Measurements from ENCODE around the gene EBI3. TPM values are rescaled to one million over a fixed set of nuclear protein-coding genes. Genes with fewer than 3 reads are reported as not detected.

EBI3 gene
- total RNA-seq, 3 donors from 2014 or later: 1.1 to 5.4 (median 3.6) TPM

DNA sequence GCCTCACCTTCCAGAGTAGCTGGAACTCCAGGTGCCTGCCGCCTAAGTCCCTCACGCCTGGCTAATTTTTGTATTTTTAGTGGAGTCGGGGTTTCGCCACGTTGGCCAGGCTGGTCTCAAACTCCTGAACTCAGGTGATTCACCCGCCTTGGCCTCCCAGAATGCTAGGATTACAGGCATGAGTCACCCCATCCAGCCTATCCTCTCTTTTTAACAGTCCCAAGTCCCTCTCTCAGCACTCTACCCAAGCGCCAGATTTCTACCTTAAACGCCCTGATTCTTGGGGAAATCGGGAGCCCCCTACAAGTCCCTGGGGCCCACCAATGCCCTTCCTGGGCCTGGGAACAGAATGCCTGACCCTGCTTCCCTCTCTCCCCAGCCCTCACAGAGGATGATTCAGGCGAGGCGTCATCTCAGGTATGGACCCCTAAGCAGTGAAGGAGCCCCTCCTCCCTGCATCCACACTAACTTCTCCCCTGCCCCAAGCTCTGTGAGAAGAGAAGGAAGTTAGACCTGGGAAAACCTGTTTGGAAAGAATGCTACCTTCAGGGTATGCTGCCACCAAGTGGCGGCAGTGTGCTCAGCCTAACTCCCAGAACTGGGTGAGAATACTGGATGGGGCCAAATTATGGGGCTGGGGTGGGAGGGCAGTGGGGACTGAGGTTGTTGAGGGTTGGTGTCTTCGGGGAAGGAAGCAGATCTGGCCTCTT is 20.8 kb upstream of the EBI3 start:
- DNase-seq: peak in 2 of 3 donors; percentile 63 to 64
- ATAC-seq: peak; percentile 81

DNA sequence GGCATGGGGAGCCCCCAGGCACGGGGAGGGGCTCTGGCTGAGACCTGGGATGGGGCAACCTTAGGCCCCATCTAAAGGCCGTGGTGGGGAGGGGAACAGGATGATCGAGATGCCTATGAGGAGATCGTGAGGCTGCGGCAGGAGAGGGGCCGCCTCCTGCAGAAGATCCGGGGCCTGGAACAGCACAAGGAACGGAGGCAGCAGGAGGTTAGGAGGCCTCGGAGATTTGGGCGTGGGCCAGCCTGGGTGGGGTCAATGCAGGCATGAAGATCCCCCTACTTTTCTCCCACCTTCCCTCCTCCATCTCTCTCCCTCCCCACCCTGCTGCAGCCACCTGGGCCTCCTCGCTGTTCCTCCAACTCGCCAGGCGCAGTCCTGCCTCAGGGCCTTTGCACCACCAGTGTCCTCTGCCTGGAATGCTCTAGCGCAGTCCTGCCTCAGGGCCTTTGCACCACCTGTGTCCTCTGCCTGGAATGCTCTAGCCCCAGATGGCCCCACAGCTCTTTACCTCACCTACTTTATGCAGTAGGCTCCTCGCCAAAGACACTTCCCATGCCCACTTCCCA is 19.1 kb upstream of the EBI3 start:
- intact Hi-C loops (cut with DNase I, micrococcal nuclease): no loop called here
- Histone ChIP-seq H3K9me3 (no peaks in the 10 kb centered on the region), H3K4me1 (ENCODE audit: low read depth) (no peaks in the 10 kb centered on the region), H3K4me3 (no peak overlapping the region), H3K36me3 (ENCODE audit: low read depth) (no peaks in the 10 kb centered on the region)
- TF ChIP-seq, protein P1, sequence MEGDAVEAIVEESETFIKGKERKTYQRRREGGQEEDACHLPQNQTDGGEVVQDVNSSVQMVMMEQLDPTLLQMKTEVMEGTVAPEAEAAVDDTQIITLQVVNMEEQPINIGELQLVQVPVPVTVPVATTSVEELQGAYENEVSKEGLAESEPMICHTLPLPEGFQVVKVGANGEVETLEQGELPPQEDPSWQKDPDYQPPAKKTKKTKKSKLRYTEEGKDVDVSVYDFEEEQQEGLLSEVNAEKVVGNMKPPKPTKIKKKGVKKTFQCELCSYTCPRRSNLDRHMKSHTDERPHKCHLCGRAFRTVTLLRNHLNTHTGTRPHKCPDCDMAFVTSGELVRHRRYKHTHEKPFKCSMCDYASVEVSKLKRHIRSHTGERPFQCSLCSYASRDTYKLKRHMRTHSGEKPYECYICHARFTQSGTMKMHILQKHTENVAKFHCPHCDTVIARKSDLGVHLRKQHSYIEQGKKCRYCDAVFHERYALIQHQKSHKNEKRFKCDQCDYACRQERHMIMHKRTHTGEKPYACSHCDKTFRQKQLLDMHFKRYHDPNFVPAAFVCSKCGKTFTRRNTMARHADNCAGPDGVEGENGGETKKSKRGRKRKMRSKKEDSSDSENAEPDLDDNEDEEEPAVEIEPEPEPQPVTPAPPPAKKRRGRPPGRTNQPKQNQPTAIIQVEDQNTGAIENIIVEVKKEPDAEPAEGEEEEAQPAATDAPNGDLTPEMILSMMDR (IDR thresholded peaks at IDR 0.05): no peak
- DNase-seq: no peak
- no peak for ATAC-seq

More for the DNA sequence above, 20.8 kb upstream of the EBI3 start:
- Histone ChIP-seq H3K4me3 (no peak overlapping the region), H3K36me3 (ENCODE audit: low read depth) (no peaks in the 10 kb centered on the region), H3K4me1 (ENCODE audit: low read depth) (no peaks in the 10 kb centered on the region), H3K9me3 (no peaks in the 10 kb centered on the region)
- TF ChIP-seq, protein P1 (IDR thresholded peaks at IDR 0.05): no peak
- intact Hi-C loops (cut with DNase I, micrococcal nuclease): no loop called here

DNA sequence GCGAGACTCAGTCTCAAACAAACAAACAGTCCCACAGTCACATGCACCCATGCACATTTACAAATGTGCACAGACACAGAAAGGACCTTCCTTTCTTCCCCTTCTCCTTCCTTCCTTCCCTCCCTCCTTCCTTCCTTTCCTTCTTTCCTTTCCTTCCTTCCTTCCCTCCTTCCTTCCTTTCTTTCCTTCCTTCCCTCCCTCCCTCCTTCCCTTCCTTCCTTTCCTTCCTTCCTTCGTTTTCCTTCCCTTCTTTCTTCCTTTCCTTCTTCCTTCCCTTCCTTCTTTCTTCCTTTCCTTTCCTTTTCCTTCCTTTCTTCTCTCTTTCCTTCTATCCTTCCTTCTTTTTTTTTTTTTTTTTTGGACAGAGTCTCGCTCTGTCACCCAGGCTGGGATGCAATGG is 16.2 kb upstream of the EBI3 start:
- DNase-seq (no peak), ATAC-seq (no peak)
- TF ChIP-seq, protein P1 (IDR thresholded peaks at IDR 0.05): no peak
- no peaks in the 10 kb centered on the region for H3K9me3 ChIP-seq
- H3K4me1 ChIP-seq (ENCODE audit: low read depth): no peaks in the 10 kb centered on the region
- intact Hi-C loops (cut with DNase I, micrococcal nuclease): no loop called here
- no peak overlapping the region for H3K4me3 ChIP-seq
- H3K36me3 ChIP-seq (ENCODE audit: low read depth): no peaks in the 10 kb centered on the region

DNA sequence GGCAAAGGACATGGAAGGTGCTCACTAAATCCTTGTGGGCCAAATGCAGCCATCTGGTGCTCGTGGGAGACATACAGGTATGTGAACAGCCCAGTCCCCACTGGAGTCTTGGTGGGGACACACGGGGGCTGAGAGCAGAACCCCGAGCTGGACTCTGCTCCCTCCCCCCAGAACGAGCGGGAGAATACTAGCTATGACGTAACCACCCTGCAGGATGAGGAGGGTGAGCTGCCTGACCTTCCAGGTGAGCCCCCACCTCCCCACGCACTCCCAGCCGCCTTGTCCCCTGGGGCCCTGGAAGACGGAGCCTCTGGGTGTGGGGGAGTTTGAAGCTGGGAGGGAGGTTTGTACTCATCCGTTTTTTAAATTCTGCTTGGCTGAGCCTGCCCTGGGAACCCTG is 13.5 kb upstream of the EBI3 start:
- DNase-seq (no peak), ATAC-seq (no peak)
- Histone ChIP-seq H3K36me3 (ENCODE audit: low read depth) (no peaks in the 10 kb centered on the region), H3K4me3 (no peak overlapping the region), H3K9me3 (no peaks in the 10 kb centered on the region), H3K4me1 (ENCODE audit: low read depth) (no peaks in the 10 kb centered on the region)
- intact Hi-C loops (cut with DNase I, micrococcal nuclease): no loop called here
- TF ChIP-seq, protein P1 (IDR thresholded peaks at IDR 0.05): no peak

DNA sequence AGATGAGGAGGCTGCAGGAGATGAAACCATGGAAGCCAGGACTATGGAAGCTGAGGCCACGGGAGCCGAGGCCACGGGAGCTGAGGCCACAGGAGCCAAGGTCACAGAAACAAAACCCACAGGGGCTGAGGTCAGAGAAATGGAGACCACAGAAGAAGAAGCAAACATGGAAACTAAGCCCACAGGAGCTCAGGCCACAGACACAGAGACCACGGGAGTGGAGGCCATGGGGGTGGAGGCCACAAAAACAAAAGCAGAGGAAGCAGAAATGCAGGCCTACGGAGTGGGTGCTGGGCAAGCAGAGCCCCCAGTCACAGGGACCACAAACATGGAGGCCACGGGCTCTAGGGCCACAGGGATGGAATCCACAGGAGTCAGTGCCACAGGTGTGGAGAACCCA is 12.5 kb upstream of the EBI3 start:
- TF ChIP-seq, protein P1 (IDR thresholded peaks at IDR 0.05): no peak
- no peaks in the 10 kb centered on the region for H3K9me3 ChIP-seq
- no peak overlapping the region for H3K4me3 ChIP-seq
- intact Hi-C loops (cut with DNase I, micrococcal nuclease): no loop called here
- H3K36me3 ChIP-seq (ENCODE audit: low read depth): no peaks in the 10 kb centered on the region
- H3K4me1 ChIP-seq (ENCODE audit: low read depth): no peaks in the 10 kb centered on the region
- DNase-seq (no peak), ATAC-seq (no peak)

Data from mucosa of descending colon (tissue), 3 donors.